ENCODE data around the gene ENTREP1.

ENTREP1 gene

GRCh38 chr9:69319324-69320025 lies 5.5 kb upstream of the ENTREP1 start:
- DNase-seq: no peak

GRCh38 chr9:69322256-69322655 lies 2.8 kb upstream of the ENTREP1 start:
- DNase-seq: no peak

GRCh38 chr9:69323861-69324260 lies 1.2 kb upstream of the ENTREP1 start:
- DNase-seq: no peak

- no peak for DNase-seq
Measured at GRCh38 chr9:69325409-69326212, 596 bp downstream of the ENTREP1 start.

DNA sequence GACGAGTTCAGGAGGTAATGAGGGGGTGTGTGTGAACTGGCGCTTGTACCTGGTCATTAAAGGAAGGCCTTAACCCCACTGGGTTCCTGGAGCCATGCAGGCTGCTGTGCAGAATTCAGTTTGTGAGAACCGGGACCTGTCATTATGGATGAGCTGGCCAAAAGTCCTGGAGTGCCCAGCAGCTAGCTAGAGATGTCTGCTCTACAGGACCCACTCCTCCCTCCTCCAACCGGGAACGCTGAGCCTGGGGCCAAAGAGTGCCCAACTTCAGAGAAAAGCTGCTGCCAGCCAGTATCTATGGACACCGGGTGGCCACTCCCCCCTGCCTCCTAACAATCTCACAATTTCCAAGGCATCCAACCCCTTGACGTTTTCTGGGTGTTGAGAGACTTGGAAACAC lies 1.2 kb downstream of the ENTREP1 start:
- no peak for DNase-seq

DNA sequence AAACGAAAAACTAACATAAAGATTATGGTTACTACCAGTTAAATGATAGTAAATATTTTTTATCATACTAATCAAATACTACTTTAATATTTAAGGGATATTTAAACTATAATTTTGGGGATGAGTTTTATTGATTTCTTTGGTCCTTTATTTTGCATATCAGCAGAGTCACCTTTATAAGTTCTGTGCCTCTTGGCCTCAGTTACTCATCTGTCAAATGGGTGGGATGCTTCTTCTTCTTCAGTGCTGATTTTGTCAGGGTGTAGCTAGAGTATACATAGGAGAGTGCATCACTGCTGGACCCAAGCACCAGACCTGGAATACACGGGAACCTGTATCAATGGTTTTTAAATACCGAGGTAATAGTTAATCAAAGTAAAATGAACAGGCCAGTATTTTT lies 5.6 kb downstream of the ENTREP1 start:
- no peak for DNase-seq

DNA sequence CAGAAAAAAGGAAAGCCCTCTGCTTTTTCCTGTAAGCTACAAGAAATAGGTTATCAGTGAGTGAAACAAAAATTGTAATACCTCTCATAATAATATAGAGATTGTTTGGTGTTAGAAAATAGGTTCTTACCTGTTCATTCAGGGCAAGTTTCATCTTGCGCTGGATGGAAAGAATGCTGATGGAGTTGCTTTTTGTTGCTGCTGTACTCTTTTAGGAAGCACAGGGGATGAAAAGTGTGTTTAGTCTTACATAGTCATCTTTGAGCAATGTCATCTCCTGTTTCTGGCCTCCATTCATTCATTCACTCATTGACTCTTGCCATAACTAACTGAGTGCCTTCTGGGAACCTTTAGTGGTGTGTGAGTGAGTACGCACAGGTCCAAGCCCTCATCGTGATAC lies 6.4 kb downstream of the ENTREP1 start:
- no peak for DNase-seq

GRCh38 chr9:69332067-69332685 lies 7.2 kb downstream of the ENTREP1 start:
- no peak for DNase-seq

GRCh38 chr9:69333716-69334115 lies 8.7 kb downstream of the ENTREP1 start:
- DNase-seq: no peak

DNA sequence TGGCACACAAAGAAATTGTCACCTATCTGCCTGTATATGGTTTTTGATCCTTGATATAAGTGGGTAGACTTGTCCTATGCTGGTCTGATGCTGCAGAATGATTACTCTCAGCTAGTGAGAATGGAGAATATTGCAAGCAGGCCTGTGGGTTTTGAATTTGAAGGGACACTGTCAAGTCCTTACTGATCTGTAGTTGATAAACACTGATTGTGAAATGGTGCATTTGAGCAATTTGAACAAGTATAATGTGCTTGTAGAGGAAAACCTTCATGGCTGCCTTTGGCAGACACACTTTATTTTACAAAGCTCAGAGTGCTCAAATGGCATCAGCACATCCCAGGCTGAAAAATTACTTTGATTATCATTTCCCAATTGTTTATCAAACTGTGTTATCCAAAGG lies 9.3 kb downstream of the ENTREP1 start:
- DNase-seq: no peak

DNA sequence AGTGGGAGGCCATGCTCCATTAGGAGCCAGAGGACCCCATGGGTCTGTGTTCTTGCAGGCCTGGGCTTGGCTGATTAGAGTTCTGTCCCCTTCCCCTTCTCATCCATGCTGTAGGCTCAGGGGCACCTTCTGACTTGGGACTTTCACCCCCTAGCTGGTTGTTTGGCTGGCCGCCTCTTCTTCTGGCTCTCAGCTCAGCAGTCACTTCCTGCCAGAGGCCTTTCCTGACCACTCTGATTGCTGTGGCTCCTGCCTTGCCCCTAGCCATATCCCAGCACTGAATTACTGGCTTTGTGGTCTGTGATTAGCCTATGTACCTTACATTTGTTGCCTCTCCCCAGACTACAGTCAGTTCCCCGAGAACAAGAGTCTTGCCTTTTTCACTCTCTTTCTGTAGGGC lies 14.6 kb downstream of the ENTREP1 start:
- no peak for DNase-seq

GRCh38 chr9:69340631-69341030 lies 15.6 kb downstream of the ENTREP1 start:
- DNase-seq: no peak

GRCh38 chr9:69342769-69343168 lies 17.8 kb downstream of the ENTREP1 start:
- no peak for DNase-seq

- no peak for DNase-seq
Measured at GRCh38 chr9:69344459-69344858, 19.4 kb downstream of the ENTREP1 start.

DNA sequence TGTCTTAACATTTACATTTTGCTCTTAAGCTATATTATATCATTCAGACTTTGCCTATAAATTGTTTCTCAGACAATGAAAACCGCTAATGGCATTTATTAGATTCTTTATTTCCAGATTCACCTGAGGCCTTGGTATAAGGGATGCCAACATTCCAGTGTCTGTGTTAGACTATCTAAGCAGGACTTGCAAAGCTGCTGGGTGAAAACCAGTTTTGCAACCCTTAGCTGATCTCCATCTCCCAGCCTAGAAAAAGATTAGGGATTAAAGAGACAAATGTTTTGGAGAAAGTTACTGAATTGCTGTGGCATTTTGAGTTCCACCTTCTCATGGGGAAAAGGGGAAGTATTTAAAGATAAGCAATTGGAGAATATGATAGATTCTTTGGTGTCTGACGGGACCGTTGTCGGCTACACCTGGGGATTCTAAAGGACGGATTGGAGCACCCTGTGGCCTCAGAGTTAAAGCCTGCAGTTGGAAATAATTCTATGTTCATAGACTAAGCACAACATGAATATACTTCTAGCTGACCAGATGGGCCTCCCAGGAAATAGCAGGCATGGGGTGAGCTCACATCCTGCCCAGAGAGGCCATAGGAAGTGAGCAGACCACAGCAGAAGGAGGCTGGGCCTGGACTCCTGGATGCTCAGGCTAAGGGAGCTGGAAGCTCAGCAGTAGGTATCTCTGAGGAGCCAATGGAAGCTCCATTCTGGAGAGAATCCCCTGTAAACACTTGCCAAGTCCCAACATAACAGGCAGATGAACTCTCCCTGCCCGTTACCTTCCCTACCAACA lies 21.8 kb downstream of the ENTREP1 start:
- no peak for DNase-seq

DNA sequence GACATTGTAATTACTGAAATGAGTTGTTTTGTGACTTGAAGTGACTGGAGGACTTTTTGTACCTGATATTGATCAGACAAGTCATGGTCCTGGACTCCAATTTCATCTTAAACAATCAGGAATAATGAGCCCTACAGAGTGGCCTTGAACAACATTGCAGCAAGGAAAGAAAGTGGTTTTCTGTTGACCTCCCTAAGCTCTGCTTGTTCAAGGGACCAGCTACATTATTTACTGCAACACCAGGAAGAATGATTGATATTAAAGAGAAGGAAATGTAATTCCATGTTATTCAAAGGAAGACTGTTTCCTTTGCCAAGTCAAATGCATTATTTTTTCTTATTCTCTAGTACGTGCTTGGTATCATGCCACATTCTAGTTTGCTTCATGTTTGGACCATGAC lies 22.6 kb downstream of the ENTREP1 start:
- no peak for DNase-seq

GRCh38 chr9:69351227-69351626 lies 26.2 kb downstream of the ENTREP1 start:
- DNase-seq: no peak

DNA sequence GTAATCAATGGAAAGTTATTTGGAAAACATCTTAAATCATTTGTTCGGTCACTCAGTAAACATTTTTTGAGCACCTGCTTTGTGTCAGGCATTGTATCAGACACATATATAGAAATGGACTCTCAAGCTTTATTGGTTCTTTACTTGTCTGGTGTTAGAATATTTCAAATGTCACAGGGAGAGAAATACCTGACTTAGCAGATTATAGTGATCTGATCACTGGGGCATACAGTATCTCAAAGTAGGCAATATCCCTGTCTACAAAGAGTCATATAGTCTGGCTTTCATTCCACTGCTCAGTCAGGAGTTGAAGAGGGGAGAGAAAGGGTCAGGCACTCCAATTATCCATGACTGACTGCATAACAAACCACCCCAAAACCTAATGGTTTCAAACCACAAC lies 30.2 kb downstream of the ENTREP1 start:
- no peak for DNase-seq

DNA sequence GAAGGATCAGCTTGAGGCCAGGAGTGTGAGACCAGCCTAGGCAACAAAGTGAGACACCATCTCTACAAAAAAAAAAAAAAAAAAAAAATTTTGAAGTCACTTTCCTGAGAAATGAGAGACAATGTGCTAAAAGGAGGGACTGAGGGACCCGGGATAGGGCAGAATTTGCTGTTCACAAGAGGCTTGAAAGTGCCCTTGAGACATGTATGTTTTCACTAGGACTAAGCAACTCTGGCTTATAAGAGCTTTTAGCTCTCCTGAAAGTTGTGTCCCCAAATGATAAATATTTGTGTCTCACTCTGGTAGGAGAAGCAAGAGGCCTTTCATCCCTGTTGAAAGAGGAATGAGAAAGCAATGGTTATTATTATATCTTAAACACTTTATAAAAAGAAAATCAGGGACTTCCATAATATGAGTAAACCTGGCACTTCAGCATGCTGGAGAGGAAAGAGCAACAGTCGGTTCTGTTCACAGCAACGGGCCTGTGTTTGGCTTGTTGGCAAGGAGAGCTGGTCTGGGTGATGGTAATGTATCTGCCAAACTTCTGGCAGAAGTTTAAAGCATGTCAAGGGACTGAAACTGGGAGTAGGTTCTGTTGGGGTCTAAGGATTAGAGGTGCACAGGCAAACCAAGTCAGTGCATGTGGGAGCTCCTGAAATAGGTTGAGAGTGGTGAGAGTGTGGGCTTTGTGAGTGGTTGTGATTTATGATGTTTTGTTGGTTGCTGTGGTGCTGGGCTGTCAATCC lies 32.2 kb downstream of the ENTREP1 start:
- no peak for DNase-seq

DNA sequence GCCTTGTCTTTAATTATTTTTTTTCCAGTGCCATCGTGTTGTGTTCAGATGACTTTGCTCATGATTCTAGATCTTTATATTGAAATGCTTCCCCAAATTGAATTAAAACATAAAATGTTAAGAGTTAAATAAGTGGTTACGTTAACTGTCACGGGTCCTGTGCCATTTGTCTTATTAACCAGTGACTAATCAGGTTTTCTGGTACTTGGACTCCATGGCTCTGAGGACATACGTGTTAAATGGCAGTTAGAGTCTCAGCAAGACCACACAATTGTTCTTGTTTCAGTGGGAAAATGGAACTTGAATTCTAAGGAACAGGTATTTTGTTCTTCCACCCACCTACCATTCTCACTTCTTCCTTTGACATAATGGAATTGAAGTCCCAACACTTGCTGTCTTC lies 32.8 kb downstream of the ENTREP1 start:
- DNase-seq: no peak

DNA sequence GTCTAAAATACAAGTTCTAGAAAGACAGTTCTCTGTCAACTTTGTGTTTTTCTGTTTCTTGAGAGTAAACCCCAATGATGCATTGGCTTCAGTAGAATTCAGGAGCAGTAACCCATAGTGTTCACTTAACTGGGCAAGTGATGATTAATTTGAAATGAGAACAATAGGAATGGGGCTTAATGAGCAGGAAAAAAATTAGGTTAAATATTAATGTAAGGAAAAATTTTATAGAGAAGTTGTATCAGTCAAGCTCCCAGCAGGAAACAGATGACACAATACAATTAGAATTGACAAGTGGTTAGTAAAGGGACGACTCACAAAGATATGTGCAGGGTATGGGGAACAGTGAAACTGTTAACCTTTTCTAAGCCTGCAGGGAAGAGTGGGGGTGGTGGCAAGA lies 38.2 kb downstream of the ENTREP1 start:
- no peak for DNase-seq

GRCh38 chr9:69364510-69365150 lies 39.6 kb downstream of the ENTREP1 start:
- DNase-seq: no peak

Measured in stimulated activated CD4-positive, alpha-beta T cell treated with anti-CD3 and anti-CD28 coated beads, Interleukin-4, amount 100 ng/mL, for 4 hours (primary cell).